Transverse colon (tissue), 4 donors: ENCODE measurements around the gene IRX4. TPM values are rescaled to one million over a fixed set of nuclear protein-coding genes. Genes with fewer than 3 reads are reported as not detected.

Experiments used
- DNase-seq: peaks from one replicate; pipeline ENCODE4 v3.0.0-alpha.2; 2019
- H3K27ac ChIP-seq, 4 donors: fragments of 200-600 bp; sonication (generic); 2 replicates each; pipeline ENCODE4 v1.5.1; 2016 to 2018; ENCODE audit warnings: inconsistent platforms in 4 of 4
- H3K27me3 ChIP-seq: fragments of 200-600 bp; sonication (generic); 2 replicates; pipeline ENCODE4 v1.5.1; 2017; ENCODE audit warnings: inconsistent platforms
- H3K36me3 ChIP-seq, 4 donors: fragments of 200-600 bp; sonication (generic); 2 replicates each; pipeline ENCODE4 v1.5.1; 2017 to 2019; ENCODE audit warnings: inconsistent platforms in 4 of 4
- H3K4me1 ChIP-seq, 4 donors: fragments of 200-600 bp; sonication (generic); 2 replicates each; pipeline ENCODE4 v1.5.1; 2017 to 2020; ENCODE audit warnings: inconsistent platforms in 4 of 4
- H3K4me3 ChIP-seq, 4 donors: fragments of 200-600 bp; sonication (generic); 1 replicate in 1 of 4; 2 replicates in 3 of 4; pipeline versions ENCODE4 v1.5.1 to v1.6.1; 2017 to 2019; ENCODE audit warnings: inconsistent platforms in 4 of 4
- H3K9me3 ChIP-seq, 2 donors: fragments of 200-600 bp; sonication (generic); 2 replicates each; pipeline ENCODE4 v1.5.1; 2017 to 2019; ENCODE audit warnings: inconsistent platforms in 2 of 2
- CTCF ChIP-seq, 5 experiments: fragments of 200-600 bp in 3 of 5; fragments of 450-650 bp in 2 of 5; sonication (generic) in 3 of 5; IDR thresholded peaks; 1 replicate in 2 of 5; 2 replicates in 3 of 5; pipeline ENCODE4 v1.5.1; 2016 to 2017; ENCODE audit warnings: antibody characterized with exemption in 5 of 5, inconsistent platforms in 3 of 5, mild to moderate bottlenecking in 2 of 5, moderate library complexity in 1 of 5
- EP300 ChIP-seq: sonication (generic); formaldehyde crosslinking; IDR thresholded peaks from one replicate; pipeline ENCODE4 v1.6.1; 2017; ENCODE audit warnings: antibody characterized with exemption, low read depth
- POLR2A ChIP-seq: fragments of 450-650 bp; IDR thresholded peaks from one replicate; pipeline ENCODE4 v1.6.1; 2016; ENCODE audit warnings: antibody characterized with exemption, mild to moderate bottlenecking, moderate library complexity
- POLR2AphosphoS5 ChIP-seq, 3 donors: sonication (generic); formaldehyde crosslinking; IDR thresholded peaks; one replicate each; pipeline ENCODE4 v1.6.1; 2016; ENCODE audit warnings: antibody characterized with exemption in 3 of 3
- WGBS, 2 donors: methylation state at CpG; one replicate each; pipeline ENCODE4 v1.1.5; 2018; ENCODE audit warnings: low coverage in 1 of 2; 5-methylcytosine and 5-hydroxymethylcytosine counted together
- in situ Hi-C, 4 donors: fragments of 200-750 bp; cut with MboI; loops; one replicate each; pipeline versions ENCODE4 v1.15.0 to v1.15.1; 2017; ENCODE audit warnings: low sequenced_read_pairs in 3 of 4, low pct_ligation_motif_present in 1 of 4, low pct_unique_long_range_greater_than_20kb in 1 of 4
- intact Hi-C: fragments of 100-400 bp; cut with DNase I; formaldehyde crosslinking; loops from one replicate; pipeline ENCODE4 v1.15.1; 2023; ENCODE audit warnings: low total_unique reads
- total RNA-seq, 4 donors: library from RNA; depleted of rRNA; stranded (reverse); fragments of >200 nt; gene quantifications; one replicate each; pipeline ENCODE4 v1.1.0, GENCODE V29; 2016

IRX4 gene
- total RNA-seq, 4 donors from 2014 or later = not detected

DNA sequence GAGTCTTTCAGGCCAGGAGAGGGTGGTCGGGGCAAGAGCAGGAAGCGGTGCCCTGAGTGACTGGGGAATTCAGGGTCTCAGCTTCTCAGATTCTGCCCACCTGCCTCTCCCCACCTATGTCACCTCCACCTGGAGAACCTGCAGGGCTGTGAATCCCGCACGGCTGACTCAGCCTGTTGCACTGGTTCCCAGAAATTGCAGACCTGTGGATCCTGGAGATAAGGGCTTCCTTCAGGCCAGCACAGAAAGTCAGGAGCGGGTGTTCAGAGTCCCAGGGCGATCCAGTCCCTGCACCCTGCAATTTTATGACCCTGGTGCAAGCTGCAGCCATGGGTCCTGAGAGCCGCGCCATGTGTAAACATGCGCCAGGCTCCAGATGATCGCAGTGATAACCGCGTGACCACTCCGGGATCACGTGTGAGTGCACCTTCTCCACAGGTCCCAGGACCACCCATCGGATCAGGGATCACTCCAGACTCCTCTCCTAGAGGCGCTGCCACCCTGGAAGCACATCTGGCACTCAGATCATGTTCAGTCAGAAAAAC is 17.8 kb downstream of the IRX4 start:
- H3K27me3 ChIP-seq = peaks cover 49% of the 10 kb centered on the region
- intact Hi-C loops = no loop called here

GRCh38 chr5:1860949-1861348 is 21.8 kb downstream of the IRX4 start:
- intact Hi-C loops (no loop called here), in situ Hi-C loops (no loop called here)
- 69 to 80% methylated on average over 1 to 7 of the region's 7 CpGs for WGBS, 2 donors
- Histone ChIP-seq H3K36me3 (no peaks in the 10 kb centered on the region), H3K27me3 (peaks cover 36% of the 10 kb centered on the region), H3K4me1 (peaks cover 0 to 7% (median 3%) of the 10 kb centered on the region in 4 donors), H3K4me3 (no peak overlapping the region), H3K9me3 (no peaks in the 10 kb centered on the region), H3K27ac (no peak overlapping the region)
- DNase-seq = no peak
- TF ChIP-seq POLR2A (no peak), CTCF (IDR thresholded peaks at IDR 0.05) (no peak), POLR2AphosphoS5 (IDR thresholded peaks at IDR 0.05) (no peak), EP300 (no peak)

More for the DNA sequence above, 17.8 kb downstream of the IRX4 start:
- TF ChIP-seq POLR2A (no peak), POLR2AphosphoS5 (IDR thresholded peaks at IDR 0.05) (no peak), CTCF (IDR thresholded peaks at IDR 0.05) (no peak), EP300 (no peak)
- Histone ChIP-seq H3K4me3 (no peak overlapping the region), H3K9me3 (no peaks in the 10 kb centered on the region), H3K36me3 (no peaks in the 10 kb centered on the region), H3K4me1 (peaks cover 0 to 7% (median 3%) of the 10 kb centered on the region in 4 donors), H3K27ac (no peak overlapping the region)
- in situ Hi-C loops = no loop called here
- DNase-seq = peak; percentile 36
- WGBS, 2 donors = 52% methylated on average over 16 of the region's 16 CpGs; no CpG with 5 or more reads in 1 of the 2 donors

- no peak for DNase-seq
- peaks cover 32% of the 10 kb centered on the region for H3K27me3 ChIP-seq
- WGBS, 2 donors = 83 to 100% methylated on average over 4 to 19 of the region's 22 CpGs
Observed at GRCh38 chr5:1860021-1860610, 22.6 kb downstream of the IRX4 start.

GRCh38 chr5:1859099-1859498 is 23.6 kb downstream of the IRX4 start:
- Histone ChIP-seq H3K4me3 (no peak overlapping the region), H3K36me3 (no peaks in the 10 kb centered on the region), H3K27me3 (peaks cover 34% of the 10 kb centered on the region), H3K9me3 (no peaks in the 10 kb centered on the region), H3K27ac (no peak overlapping the region), H3K4me1 (no peaks in the 10 kb centered on the region)
- intact Hi-C loops (no loop called here), in situ Hi-C loops (no loop called here)
- no peak for TF ChIP-seq POLR2AphosphoS5 (IDR thresholded peaks at IDR 0.05)
- no peak for TF ChIP-seq CTCF (IDR thresholded peaks at IDR 0.05)
- no peak for TF ChIP-seq POLR2A
- TF ChIP-seq EP300 = no peak
- WGBS, 2 donors = 81% methylated on average over 10 of the region's 10 CpGs; no CpG with 5 or more reads in 1 of the 2 donors
- DNase-seq = no peak

More at GRCh38 chr5:1860021-1860610, 22.6 kb downstream of the IRX4 start:
- H3K4me1 ChIP-seq = peaks cover 0 to 7% (median 3%) of the 10 kb centered on the region in 4 donors
- no peaks in the 10 kb centered on the region for H3K36me3 ChIP-seq
- no peak overlapping the region for H3K27ac ChIP-seq
- no peak overlapping the region for H3K4me3 ChIP-seq
- intact Hi-C loops = no loop called here
- in situ Hi-C loops = no loop called here
- H3K9me3 ChIP-seq = no peaks in the 10 kb centered on the region
- TF ChIP-seq EP300 = no peak
- no peak for TF ChIP-seq CTCF (IDR thresholded peaks at IDR 0.05)
- no peak for TF ChIP-seq POLR2A
- no peak for TF ChIP-seq POLR2AphosphoS5 (IDR thresholded peaks at IDR 0.05)
